ENCODE results near the gene ROBO1.

Gene ROBO1

DNA sequence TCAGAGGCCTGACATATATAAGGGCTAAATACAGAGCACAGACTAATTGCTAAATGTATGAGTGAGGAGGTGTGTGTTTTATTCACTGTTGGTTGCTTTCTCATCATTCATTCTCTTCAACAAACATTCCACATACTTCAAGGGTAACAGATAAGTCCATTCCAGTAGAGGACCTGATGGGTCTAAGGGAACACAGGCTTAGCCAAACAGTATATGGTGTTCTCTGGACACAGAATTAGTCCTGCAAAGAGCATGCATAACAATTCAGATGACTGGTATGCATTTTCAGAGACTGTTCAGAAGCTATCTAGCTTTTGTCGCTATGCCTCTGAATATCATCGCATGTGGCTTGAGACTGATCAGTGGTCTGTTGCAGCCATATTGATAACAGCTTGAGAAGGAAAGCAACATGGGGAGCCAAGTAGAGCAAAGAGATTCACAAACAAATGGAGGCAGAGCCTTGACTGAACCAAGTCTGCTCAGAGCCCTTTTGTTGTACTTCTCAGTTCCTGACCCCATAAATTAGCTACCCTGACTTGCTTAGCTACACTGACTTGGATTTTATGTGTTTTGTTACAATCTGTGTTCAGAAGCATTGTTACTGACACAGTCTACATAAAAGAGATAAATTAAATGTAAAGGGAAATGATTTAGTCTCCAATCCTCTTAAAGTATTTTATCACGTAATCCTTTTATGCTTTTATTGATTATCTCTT lies 1178.7 kb downstream of the ROBO1 start:
- no peak for DNase-seq

DNA sequence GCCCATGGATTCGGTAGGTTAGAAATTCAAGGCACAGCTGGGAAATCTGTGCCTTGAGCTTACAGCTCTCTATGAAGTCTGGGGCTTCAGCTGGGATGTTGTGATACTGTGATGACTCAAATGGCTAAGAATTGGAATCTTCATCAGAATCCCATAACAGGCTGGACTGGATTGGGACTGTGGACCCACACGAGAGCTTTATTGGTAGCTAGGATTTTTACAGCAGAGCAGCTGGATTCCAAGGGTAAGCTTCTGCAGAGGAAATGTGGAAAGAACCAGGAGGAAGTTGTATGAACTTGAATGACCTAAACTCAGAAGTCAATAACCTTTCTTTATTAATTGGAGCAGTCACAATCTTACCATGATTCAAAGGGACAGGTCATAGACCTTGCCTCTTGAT lies 1187.1 kb downstream of the ROBO1 start:
- no peak for DNase-seq

DNA sequence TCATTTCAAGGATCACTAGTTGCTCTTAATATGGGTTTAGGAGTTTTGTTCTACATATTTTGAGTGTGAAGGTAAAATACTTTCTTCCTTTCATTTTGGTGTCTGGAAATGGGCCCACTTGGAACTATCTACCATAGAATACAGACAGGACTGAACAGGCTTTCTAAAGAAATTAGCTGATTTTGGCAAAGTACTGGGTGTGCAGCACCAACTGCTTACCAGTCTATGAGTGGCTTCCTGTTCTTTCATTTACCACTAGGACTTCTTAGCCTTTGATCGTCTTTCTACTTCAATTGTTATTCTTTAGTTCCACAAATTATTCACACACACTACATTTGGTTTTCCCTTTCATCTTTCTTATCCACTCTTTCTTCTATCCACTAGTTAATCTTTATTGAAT lies 1196.3 kb downstream of the ROBO1 start:
- DNase-seq: no peak

DNA sequence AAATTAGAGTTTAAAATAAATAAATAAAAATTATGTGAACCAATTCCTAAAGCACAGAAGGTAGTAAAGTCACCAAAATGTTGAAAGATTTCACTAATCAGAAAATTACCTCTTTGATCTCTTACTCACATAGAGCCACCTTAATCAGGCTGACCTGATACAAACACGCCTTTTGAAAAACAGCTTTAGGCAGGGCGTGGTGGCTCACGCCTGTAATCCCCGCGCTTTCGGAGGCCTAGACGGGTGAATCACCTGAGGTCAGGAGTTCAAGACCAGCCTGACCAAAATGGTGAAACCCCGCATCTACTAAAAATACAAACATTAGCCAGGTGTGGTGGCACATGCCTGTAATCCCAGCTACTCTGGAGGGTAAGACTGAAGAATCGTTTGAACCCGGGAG lies 1197.3 kb downstream of the ROBO1 start:
- no peak for DNase-seq

DNA sequence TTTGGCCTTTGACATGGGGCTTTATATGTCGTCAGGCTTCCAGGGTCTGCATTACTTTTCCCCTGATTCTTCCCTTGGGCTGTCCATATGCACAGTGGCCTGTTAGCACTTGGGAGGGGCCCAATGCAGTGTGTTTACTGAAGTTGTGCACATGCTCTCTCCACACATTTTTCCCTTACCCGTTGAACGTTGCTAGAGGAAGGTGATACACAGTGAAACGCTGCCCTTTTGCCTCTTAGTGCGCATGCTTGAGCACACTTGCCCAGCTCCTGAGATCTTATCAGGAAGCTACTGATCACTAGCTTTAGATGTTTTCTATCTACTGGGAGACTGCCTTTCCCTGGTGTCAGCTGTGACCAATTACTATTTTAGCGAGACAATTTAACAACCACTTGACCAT lies 1198.0 kb downstream of the ROBO1 start:
- DNase-seq: no peak

DNA sequence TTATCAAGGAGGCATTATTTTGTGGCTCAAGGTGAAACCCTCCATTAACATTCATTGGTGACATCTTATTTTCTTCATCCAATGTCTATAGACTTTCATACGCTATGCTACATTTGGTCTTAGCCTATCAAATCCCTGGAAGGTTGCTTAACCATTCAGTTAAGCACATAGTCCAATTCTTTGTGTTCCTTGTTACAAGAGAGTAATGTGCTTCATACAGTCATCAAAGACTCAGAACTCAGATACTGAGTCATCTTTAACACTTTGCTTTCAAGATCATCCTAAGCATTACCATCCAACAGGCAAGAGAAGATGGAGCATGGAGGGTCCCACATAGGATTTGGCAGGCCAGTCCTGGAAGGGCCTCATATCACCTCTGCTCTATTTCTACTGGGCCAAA lies 1202.1 kb downstream of the ROBO1 start:
- DNase-seq: no peak

DNA sequence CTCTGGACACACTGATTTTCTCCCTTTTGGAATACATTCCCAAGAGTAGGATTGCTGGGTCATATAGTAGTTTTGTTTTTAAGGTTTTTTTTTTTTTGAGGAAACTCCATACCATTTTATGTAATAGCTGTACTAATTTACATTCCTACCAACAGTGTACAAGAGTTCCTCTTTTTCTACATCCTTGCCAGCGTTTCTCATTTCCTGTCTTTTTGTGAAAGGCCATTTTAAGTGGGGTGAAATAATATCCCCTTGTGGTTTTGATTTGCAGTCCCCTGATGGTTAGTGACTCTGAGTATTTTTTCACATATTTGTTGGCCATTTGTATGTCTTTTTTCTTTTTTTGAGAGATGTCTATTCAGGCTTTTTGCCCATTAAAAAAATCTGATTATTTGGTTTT lies 1205.5 kb downstream of the ROBO1 start:
- no peak for DNase-seq

All from nucleus accumbens (tissue), 56 donors.